ENCODE data around the gene SLC6A11. TPM values are rescaled to one million over a fixed set of nuclear protein-coding genes. Genes with fewer than 3 reads are reported as not detected.

Gene SLC6A11
- total and polyA plus RNA-seq, 2 donors (not counting 1 experiment from before 2014, with no cell fraction given), result not detected

GRCh38 chr3:10936686-10937085, 120.7 kb downstream of the SLC6A11 start:
- DNase-seq, result no peak
- H3K9me3 ChIP-seq (ENCODE audit: control extremely low read depth in 1 of 3, control insufficient read depth in 2 of 3, insufficient read depth in 1 of 3, low read length in 2 of 3), result peaks cover 0 to 3% (median 0%) of the 10 kb centered on the region in 3 donors
- H3K27me3 Mint-ChIP-seq, result peaks cover 14% of the 10 kb centered on the region
- no peak for ATAC-seq (ENCODE audit: low read depth)
- no peaks in the 10 kb centered on the region for H3K27me3 ChIP-seq (replicated peaks in 1 of 4; ENCODE audit: control extremely low read depth in 1 of 4, control insufficient read depth in 3 of 4, insufficient read depth in 4 of 4, low read length in 3 of 4)
- H3K79me2 ChIP-seq (ENCODE audit: control insufficient read depth, insufficient read depth, low read length), result no peaks in the 10 kb centered on the region
- no peaks in the 10 kb centered on the region for H3K4me1 Mint-ChIP-seq
- no peaks in the 10 kb centered on the region for H3K36me3 ChIP-seq (replicated peaks in 1 of 2; ENCODE audit: control extremely low read depth in 1 of 2, control insufficient read depth in 1 of 2, extremely low read depth in 1 of 2, insufficient read depth in 2 of 2, low read length in 1 of 2)
- intact Hi-C loops (cut with micrococcal nuclease), result no loop called here
- no peaks in the 10 kb centered on the region for H3K9me3 Mint-ChIP-seq (ENCODE audit: insufficient read depth)
- WGBS (ENCODE audit: insufficient coverage), result 66% methylated on average over 3 of the region's 7 CpGs
- no peak overlapping the region for H3K27ac Mint-ChIP-seq
- H3K27ac ChIP-seq (ENCODE audit: low read length in 2 of 2), result no peak overlapping the region
- H3K4me3 ChIP-seq (ENCODE audit: control extremely low read depth in 1 of 5, extremely low read depth in 1 of 5, insufficient read depth in 1 of 5, low read depth in 2 of 5, low read length in 4 of 5), result no peak overlapping the region
- no peak overlapping the region for H3K4me2 ChIP-seq (replicated peaks; ENCODE audit: low read depth, low read length, poor library complexity, severe bottlenecking)
- TF ChIP-seq EZH2 (IDR thresholded peaks at IDR 0.05; ENCODE audit: borderline replicate concordance, insufficient read depth, low read depth, low read length, poor library complexity, severe bottlenecking) (no peak), CTCF (IDR thresholded peaks at IDR 0.05) (no peak)
- H3K4me1 ChIP-seq (ENCODE audit: control insufficient read depth in 2 of 2, insufficient read depth in 2 of 2, low read length in 2 of 2), result no peaks in the 10 kb centered on the region
- H4K20me1 ChIP-seq (ENCODE audit: control insufficient read depth, insufficient read depth, low read length, poor library complexity, severe bottlenecking), result no peaks in the 10 kb centered on the region
- no peak overlapping the region for H2AFZ ChIP-seq (ENCODE audit: insufficient read depth, low read depth, low read length, poor library complexity, severe bottlenecking)
- H3K4me3 Mint-ChIP-seq, result no peak overlapping the region
- H3K9ac ChIP-seq (ENCODE audit: low read length), result no peak overlapping the region
- POLR2A ChIA-PET, result no interaction called here
- CTCF ChIA-PET, result no interaction called here

GRCh38 chr3:10937141-10937825, 121.3 kb downstream of the SLC6A11 start:
- no peak overlapping the region for H3K27ac Mint-ChIP-seq
- Histone ChIP-seq H3K4me3 (ENCODE audit: control extremely low read depth in 1 of 5, extremely low read depth in 1 of 5, insufficient read depth in 1 of 5, low read depth in 2 of 5, low read length in 4 of 5) (no peak overlapping the region), H3K36me3 (replicated peaks in 1 of 2; ENCODE audit: control extremely low read depth in 1 of 2, control insufficient read depth in 1 of 2, extremely low read depth in 1 of 2, insufficient read depth in 2 of 2, low read length in 1 of 2) (no peaks in the 10 kb centered on the region), H3K27me3 (replicated peaks in 1 of 4; ENCODE audit: control extremely low read depth in 1 of 4, control insufficient read depth in 3 of 4, insufficient read depth in 4 of 4, low read length in 3 of 4) (peaks cover 0 to 3% (median 0%) of the 10 kb centered on the region in 4 experiments), H3K9ac (ENCODE audit: low read length) (no peak overlapping the region), H3K9me3 (ENCODE audit: control extremely low read depth in 1 of 3, control insufficient read depth in 2 of 3, insufficient read depth in 1 of 3, low read length in 2 of 3) (peaks cover 0 to 7% (median 3%) of the 10 kb centered on the region in 3 donors), H2AFZ (ENCODE audit: insufficient read depth, low read depth, low read length, poor library complexity, severe bottlenecking) (no peak overlapping the region), H4K20me1 (ENCODE audit: control insufficient read depth, insufficient read depth, low read length, poor library complexity, severe bottlenecking) (no peaks in the 10 kb centered on the region), H3K79me2 (ENCODE audit: control insufficient read depth, insufficient read depth, low read length) (no peaks in the 10 kb centered on the region), H3K27ac (ENCODE audit: low read length in 2 of 2) (no peak overlapping the region), H3K4me2 (replicated peaks; ENCODE audit: low read depth, low read length, poor library complexity, severe bottlenecking) (no peak overlapping the region), H3K4me1 (ENCODE audit: control insufficient read depth in 2 of 2, insufficient read depth in 2 of 2, low read length in 2 of 2) (no peaks in the 10 kb centered on the region)
- intact Hi-C loops (cut with micrococcal nuclease), result no loop called here
- H3K27me3 Mint-ChIP-seq, result peaks cover 17% of the 10 kb centered on the region
- ATAC-seq (ENCODE audit: low read depth) (no peak), DNase-seq (no peak)
- no peaks in the 10 kb centered on the region for H3K9me3 Mint-ChIP-seq (ENCODE audit: insufficient read depth)
- TF ChIP-seq EZH2 (IDR thresholded peaks at IDR 0.05; ENCODE audit: borderline replicate concordance, insufficient read depth, low read depth, low read length, poor library complexity, severe bottlenecking) (no peak), CTCF (IDR thresholded peaks at IDR 0.05) (no peak)
- H3K4me1 Mint-ChIP-seq, result no peaks in the 10 kb centered on the region
- ChIA-PET POLR2A (no interaction called here), CTCF (no interaction called here)
- WGBS (ENCODE audit: insufficient coverage), result 93% methylated on average over 11 of the region's 12 CpGs
- H3K4me3 Mint-ChIP-seq, result no peak overlapping the region

All from B cell (primary cell).